Calu3 (cell line): Measurements from ENCODE around the gene USP10. TPM values are rescaled to one million over a fixed set of nuclear protein-coding genes. Genes with fewer than 3 reads are reported as not detected.
A peak's percentile ranks its signal among the peaks of the same experiment; 100 is the strongest.

Experiments used
- BruUV-seq: library from RNA; stranded (reverse); fragments of 400-500 nt; replicated peaks from 2 replicates; lab custom pipeline; 2021; lab: Mats Ljungman, UMichigan
- CTCF ChIA-PET: fragments of 300-600 bp; sonication (Branson Sonifier 250); formaldehyde crosslinking; loops from one replicate; lab custom pipeline; 2022; ENCODE audit warnings: antibody characterized with exemption; lab: Charles Lee
- DNase-seq: peaks from one replicate; pipeline ENCODE4 v3.0.0; 2022
- H3K27ac Mint-ChIP-seq: one replicate; pipeline ENCODE4 v1.8.0; 2022; ENCODE audit warnings: mixed read lengths; ENCODE audit not compliant: unreplicated experiment
- H3K27me3 Mint-ChIP-seq: one replicate; pipeline ENCODE4 v1.8.0; 2022; ENCODE audit warnings: mixed read lengths; ENCODE audit not compliant: unreplicated experiment
- H3K36me3 Mint-ChIP-seq: one replicate; pipeline ENCODE4 v1.8.0; 2022; ENCODE audit warnings: mild to moderate bottlenecking, moderate library complexity, mixed read lengths; ENCODE audit not compliant: insufficient read depth, unreplicated experiment
- H3K4me1 Mint-ChIP-seq: one replicate; pipeline ENCODE4 v1.8.0; 2022; ENCODE audit warnings: mild to moderate bottlenecking, low read depth, mixed read lengths; ENCODE audit not compliant: unreplicated experiment
- H3K4me3 Mint-ChIP-seq: one replicate; pipeline ENCODE4 v1.8.0; 2022; ENCODE audit warnings: mild to moderate bottlenecking, low read depth, moderate library complexity, mixed read lengths; ENCODE audit not compliant: unreplicated experiment
- H3K9me3 Mint-ChIP-seq: one replicate; pipeline ENCODE4 v1.8.0; 2022; ENCODE audit warnings: low read depth, mixed read lengths; ENCODE audit not compliant: unreplicated experiment
- CTCF ChIP-seq: fragments of 200-600 bp; IDR thresholded peaks from one replicate; pipeline ENCODE4 v1.8.0; 2022; ENCODE audit warnings: antibody characterized with exemption; ENCODE audit not compliant: unreplicated experiment
- intact Hi-C: fragments of 100-400 bp; cut with micrococcal nuclease; formaldehyde crosslinking; loops from one replicate; pipeline ENCODE4 v1.10.0; 2022; ENCODE audit not compliant: unreplicated experiment
- total RNA-seq: library from RNA; stranded (reverse); gene quantifications from 2 replicates; pipeline ENCODE4 v1.2.3, GENCODE V29; 2022

The USP10 gene
- total RNA-seq, 1 experiment from 2014 or later: 141 TPM

- H3K9me3 Mint-ChIP-seq: no peaks in the 10 kb centered on the region
- intact Hi-C loops: loop anchor here (1.0 to 2.0 kb wide), 2 partner anchors 66 to 116 kb away; no protein-coding TSS in a partner anchor
Observed at GRCh38 chr16:84738255-84739038, 38.6 kb downstream of the USP10 start.

GRCh38 chr16:84739349-84740124 lies 39.7 kb downstream of the USP10 start:
- no TSS peak for BruUV-seq
- DNase-seq: no peak
- Mint-ChIP-seq H3K27ac (no peak overlapping the region), H3K4me1 (peaks cover 72% of the 10 kb centered on the region), H3K9me3 (no peaks in the 10 kb centered on the region), H3K4me3 (no peak overlapping the region), H3K36me3 (peaks cover 56% of the 10 kb centered on the region), H3K27me3 (no peaks in the 10 kb centered on the region)
- CTCF ChIA-PET: interaction anchor here (1.1 to 3.3 kb wide), 6 partner anchors 10 to 213 kb away, joined by 3 to 25 read pairs (median 6); no protein-coding TSS in a partner anchor
- no peak for TF ChIP-seq CTCF
- intact Hi-C loops: loop anchor here (2.0 kb wide), 1 partner anchor 117 kb away; no protein-coding TSS in a partner anchor

More at GRCh38 chr16:84738255-84739038, 38.6 kb downstream of the USP10 start:
- Mint-ChIP-seq H3K27ac (no peak overlapping the region), H3K4me3 (no peak overlapping the region), H3K4me1 (peaks cover 79% of the 10 kb centered on the region), H3K36me3 (peaks cover 54% of the 10 kb centered on the region), H3K27me3 (no peaks in the 10 kb centered on the region)
- no TSS peak for BruUV-seq
- DNase-seq: peak; percentile 87
- TF ChIP-seq CTCF: peak; percentile 94
- CTCF ChIA-PET: interaction anchor here (0.6 to 3.3 kb wide), 14 partner anchors 8 to 1838 kb away, joined by 3 to 25 read pairs (median 4); partner anchors contain the start of gene KLHL36

- CTCF ChIA-PET: interaction anchor here (0.8 to 1.1 kb wide), 2 partner anchors 15 to 124 kb away, joined by 3 read pairs; no protein-coding TSS in a partner anchor
- TF ChIP-seq CTCF: no peak
- Mint-ChIP-seq H3K4me3 (no peak overlapping the region), H3K27ac (no peak overlapping the region), H3K27me3 (no peaks in the 10 kb centered on the region), H3K9me3 (no peaks in the 10 kb centered on the region), H3K4me1 (peaks cover 63% of the 10 kb centered on the region), H3K36me3 (peaks cover 55% of the 10 kb centered on the region)
- no TSS peak for BruUV-seq
- DNase-seq: peak; percentile 22
- intact Hi-C loops: no loop called here
Observed at GRCh38 chr16:84740596-84741116, 40.9 kb downstream of the USP10 start.

GRCh38 chr16:84741340-84741830 lies 41.6 kb downstream of the USP10 start:
- peak; percentile 19 for DNase-seq
- TF ChIP-seq CTCF: no peak
- CTCF ChIA-PET: interaction anchor here (0.8 to 1.1 kb wide), 2 partner anchors 15 to 123 kb away, joined by 3 read pairs; no protein-coding TSS in a partner anchor
- no peaks in the 10 kb centered on the region for H3K9me3 Mint-ChIP-seq
- peaks cover 47% of the 10 kb centered on the region for H3K36me3 Mint-ChIP-seq
- peaks cover 56% of the 10 kb centered on the region for H3K4me1 Mint-ChIP-seq
- peak overlapping the region; percentile 53 for H3K27ac Mint-ChIP-seq
- H3K4me3 Mint-ChIP-seq: no peak overlapping the region
- intact Hi-C loops: no loop called here
- no TSS peak for BruUV-seq
- H3K27me3 Mint-ChIP-seq: no peaks in the 10 kb centered on the region
